ENCODE measurements around the gene AKAP12.

AKAP12 gene

GRCh38 chr6:151239603-151240035, at the start of gene AKAP12:
TSS of gene AKAP12 (plus strand) at chr6:151239967. CDS start at chr6:151240563, 596 bp downstream.
- no peak for DNase-seq

- no peak for DNase-seq
These were observed 48.2 kb upstream of the AKAP12 start for GRCh38 chr6:151191527-151191926.

- DNase-seq, result no peak
These were observed 43.2 kb upstream of the AKAP12 start for GRCh38 chr6:151196555-151196954.

- DNase-seq, result no peak
These were observed 42.2 kb upstream of the AKAP12 start for GRCh38 chr6:151197556-151197955.

GRCh38 chr6:151199991-151200390, 39.8 kb upstream of the AKAP12 start:
- no peak for DNase-seq

GRCh38 chr6:151205721-151206600, 33.8 kb upstream of the AKAP12 start:
- no peak for DNase-seq

GRCh38 chr6:151207674-151208073, 32.1 kb upstream of the AKAP12 start:
- DNase-seq, result no peak

- no peak for DNase-seq
These were observed 30.5 kb upstream of the AKAP12 start for GRCh38 chr6:151209071-151209831.

- DNase-seq, result no peak
These were observed 28.7 kb upstream of the AKAP12 start for GRCh38 chr6:151211075-151211474.

- no peak for DNase-seq
These were observed 26.4 kb upstream of the AKAP12 start for GRCh38 chr6:151213352-151213751.

- no peak for DNase-seq
These were observed 23.8 kb upstream of the AKAP12 start for GRCh38 chr6:151215999-151216398.

- no peak for DNase-seq
These were observed 23.0 kb upstream of the AKAP12 start for GRCh38 chr6:151216804-151217203.

- DNase-seq, result no peak
These were observed 20.6 kb upstream of the AKAP12 start for GRCh38 chr6:151219192-151219591.

- no peak for DNase-seq
These were observed 15.7 kb upstream of the AKAP12 start for GRCh38 chr6:151224076-151224475.

- DNase-seq, result no peak
These were observed 13.8 kb upstream of the AKAP12 start for GRCh38 chr6:151225919-151226318.

- DNase-seq, result no peak
These were observed 10.9 kb upstream of the AKAP12 start for GRCh38 chr6:151228788-151229400.

- no peak for DNase-seq
These were observed 10.1 kb upstream of the AKAP12 start for GRCh38 chr6:151229401-151230276.

GRCh38 chr6:151230277-151230577, 9.5 kb upstream of the AKAP12 start:
- DNase-seq, result no peak

- DNase-seq, result no peak
These were observed 6.9 kb upstream of the AKAP12 start for GRCh38 chr6:151232899-151233298.

GRCh38 chr6:151233731-151234130, 6.0 kb upstream of the AKAP12 start:
- no peak for DNase-seq

GRCh38 chr6:151236668-151237401, 2.9 kb upstream of the AKAP12 start:
- no peak for DNase-seq
